H1 (cell line): ENCODE data around the gene RIPOR1. TPM values are rescaled to one million over a fixed set of nuclear protein-coding genes. Genes with fewer than 3 reads are reported as not detected.
"Not testable (repeated sequence)": the region's sequence is repeated elsewhere in the genome, so short reads cannot be mapped to it uniquely, and the experiment has no call there.

ENCODE experiments used
- CTCF ChIA-PET: fragments of 300-600 bp; sonication (Branson Sonifier 250); formaldehyde crosslinking; loops from one replicate; lab custom pipeline; 2021; ENCODE audit not compliant: partially characterized antibody; lab: Charles Lee
- POLR2A ChIA-PET: fragments of 300-600 bp; sonication (Branson Sonifier 250); formaldehyde crosslinking; loops from one replicate; lab custom pipeline; 2021; ENCODE audit warnings: inconsistent platforms; ENCODE audit not compliant: partially characterized antibody; lab: Charles Lee
- DNase-seq, 2 experiments: peaks; one replicate each; pipeline versions ENCODE4 v3.0.0 to v3.0.0-alpha.2; 2010 to 2022; ENCODE audit warnings: low spot score in 2 of 2, low read depth in 1 of 2, mixed read lengths in 1 of 2
- FAIRE-seq: peaks from 2 replicates; lab custom pipeline; 2011; peaks lifted over from hg19 to GRCh38; lab: Jason Lieb, UNC
- H2AFZ ChIP-seq: 2 replicates; pipeline ENCODE4 v1.8.1; 2012; ENCODE audit warnings: low read length, inconsistent platforms
- H2AK5ac ChIP-seq: 2 replicates; pipeline ENCODE4 v1.6.1; 2013; ENCODE audit warnings: low read depth, low read length
- H2BK120ac ChIP-seq: replicated peaks from 2 replicates; pipeline ENCODE3; 2013; ENCODE audit warnings: low read depth, low read length, inconsistent platforms
- H2BK12ac ChIP-seq: 2 replicates; pipeline ENCODE4 v1.6.1; 2013; ENCODE audit warnings: low read depth, low read length
- H2BK15ac ChIP-seq: 2 replicates; pipeline ENCODE4 v1.6.1; 2013; ENCODE audit warnings: low read length
- H2BK20ac ChIP-seq: 2 replicates; pipeline ENCODE4 v1.6.1; 2013; ENCODE audit warnings: low read length
- H2BK5ac ChIP-seq: 2 replicates; pipeline ENCODE4 v1.6.1; 2013; ENCODE audit warnings: low read depth, low read length
- H3K14ac ChIP-seq: 2 replicates; pipeline ENCODE4 v1.6.1; 2013; ENCODE audit warnings: inconsistent platforms; ENCODE audit not compliant: insufficient read length
- H3K18ac ChIP-seq: 2 replicates; pipeline ENCODE4 v1.6.1; 2013; ENCODE audit warnings: low read length; ENCODE audit errors: extremely low read depth
- H3K23ac ChIP-seq: 2 replicates; pipeline ENCODE4 v1.6.1; 2013; ENCODE audit warnings: inconsistent platforms; ENCODE audit not compliant: insufficient read length
- H3K23me2 ChIP-seq: 2 replicates; pipeline ENCODE4 v1.6.1; 2013; ENCODE audit warnings: low read depth, low read length
- H3K27ac ChIP-seq: 2 replicates; pipeline ENCODE4 v1.6.1; 2011; ENCODE audit warnings: low read depth, low read length, inconsistent platforms
- H3K27me3 ChIP-seq, 4 experiments: replicated peaks in 1 of 4; 1 replicate in 1 of 4; 2 replicates in 3 of 4; pipeline versions ENCODE4 v1.6.1 to v1.8.1; 2011 to 2013; ENCODE audit warnings: low read length in 3 of 4, mild to moderate bottlenecking in 3 of 4, inconsistent platforms in 2 of 4, mixed read lengths in 2 of 4, moderate library complexity in 1 of 4; ENCODE audit not compliant: control insufficient read depth in 3 of 4, insufficient read depth in 3 of 4; ENCODE audit errors: extremely low read depth in 1 of 4
- H3K36me3 ChIP-seq, 4 experiments: 2 replicates each; pipeline versions ENCODE4 v1.6.1 to v1.8.1; 2011 to 2013; ENCODE audit warnings: mild to moderate bottlenecking in 4 of 4, low read length in 3 of 4, moderate library complexity in 2 of 4, control low read depth in 1 of 4, inconsistent platforms in 1 of 4; ENCODE audit not compliant: insufficient read depth in 4 of 4, control insufficient read depth in 2 of 4
- H3K4ac ChIP-seq: replicated peaks from 2 replicates; pipeline ENCODE3; 2013; ENCODE audit warnings: low read length, low read depth, mixed read lengths, inconsistent platforms; ENCODE audit not compliant: insufficient read length
- H3K4me1 ChIP-seq, 4 experiments: replicated peaks in 1 of 4; 1 replicate in 1 of 4; 2 replicates in 3 of 4; pipeline versions ENCODE4 v1.6.1 to v1.8.1; 2011 to 2013; ENCODE audit warnings: low read length in 3 of 4, inconsistent platforms in 2 of 4, mixed read lengths in 1 of 4; ENCODE audit not compliant: insufficient read depth in 4 of 4, control insufficient read depth in 3 of 4
- H3K4me2 ChIP-seq, 2 experiments: 2 replicates each; pipeline versions ENCODE4 v1.6.1 to v1.8.1; 2011 to 2013; ENCODE audit warnings: low read depth in 2 of 2, low read length in 2 of 2, control low read depth in 1 of 2, inconsistent platforms in 1 of 2, mild to moderate bottlenecking in 1 of 2; ENCODE audit not compliant: insufficient read depth in 1 of 2
- H3K4me3 ChIP-seq, 4 experiments: fragments of 200-600, 300-600 bp in 1 of 4; sonication (generic), shearing (Covaris generic), sonication (Bioruptor Twin) in 1 of 4; 2 replicates each; pipeline versions ENCODE4 v1.5.1 to v1.8.1; 2011 to 2016; ENCODE audit warnings: low read length in 4 of 4, low read depth in 3 of 4, control low read depth in 2 of 4, inconsistent platforms in 2 of 4, mild to moderate bottlenecking in 2 of 4, mixed read lengths in 1 of 4, moderate library complexity in 1 of 4; ENCODE audit not compliant: insufficient read depth in 2 of 4; ENCODE audit errors: extremely low read depth in 1 of 4
- H3K56ac ChIP-seq: replicated peaks from 2 replicates; pipeline ENCODE3; 2013; ENCODE audit warnings: low read depth, mild to moderate bottlenecking, mixed read lengths, low read length, inconsistent platforms; ENCODE audit not compliant: insufficient read length
- H3K79me1 ChIP-seq: 2 replicates; pipeline ENCODE4 v1.6.1; 2013; ENCODE audit warnings: low read depth, low read length, control low read depth
- H3K79me2 ChIP-seq, 2 experiments: 2 replicates each; pipeline versions ENCODE4 v1.6.1 to v1.8.1; 2012 to 2013; ENCODE audit warnings: low read length in 2 of 2, mild to moderate bottlenecking in 2 of 2, inconsistent platforms in 1 of 2; ENCODE audit not compliant: insufficient read depth in 2 of 2, control insufficient read depth in 1 of 2
- H3K9ac ChIP-seq, 4 experiments: replicated peaks in 1 of 4; 1 replicate in 1 of 4; 2 replicates in 3 of 4; pipeline versions ENCODE4 v1.6.1 to v1.8.1; 2011 to 2013; ENCODE audit warnings: low read depth in 3 of 4, low read length in 3 of 4, control low read depth in 2 of 4, mild to moderate bottlenecking in 2 of 4, moderate library complexity in 2 of 4, inconsistent platforms in 1 of 4; ENCODE audit errors: extremely low read depth in 1 of 4
- H3K9me3 ChIP-seq, 2 experiments: 2 replicates each; pipeline versions ENCODE4 v1.6.1 to v1.8.1; 2012 to 2013; ENCODE audit warnings: mild to moderate bottlenecking in 2 of 2, moderate library complexity in 2 of 2, control low read depth in 1 of 2, inconsistent platforms in 1 of 2, low read depth in 1 of 2, low read length in 1 of 2, mixed read lengths in 1 of 2; ENCODE audit not compliant: insufficient read depth in 2 of 2
- H4K20me1 ChIP-seq, 2 experiments: replicated peaks in 1 of 2; 2 replicates each; pipeline versions ENCODE3 to v1.8.1; 2011 to 2013; ENCODE audit warnings: inconsistent platforms in 2 of 2, low read length in 2 of 2, mild to moderate bottlenecking in 1 of 2; ENCODE audit not compliant: insufficient read depth in 2 of 2, control insufficient read depth in 1 of 2
- H4K5ac ChIP-seq: 2 replicates; pipeline ENCODE4 v1.6.1; 2013; ENCODE audit warnings: low read length, low read depth, mixed read lengths, inconsistent platforms; ENCODE audit not compliant: insufficient read length
- H4K8ac ChIP-seq: 2 replicates; pipeline ENCODE4 v1.8.0; 2013; ENCODE audit warnings: mild to moderate bottlenecking, moderate library complexity, low read length, inconsistent platforms; ENCODE audit not compliant: insufficient read depth; ENCODE audit errors: extremely low read depth
- H4K91ac ChIP-seq: replicated peaks from 2 replicates; pipeline ENCODE3; 2013; ENCODE audit warnings: low read length, mixed read lengths, inconsistent platforms; ENCODE audit not compliant: insufficient read length
- WGBS, 2 experiments: shearing (Covaris generic) in 1 of 2; methylation state at CpG; one replicate each; pipeline versions ENCODE4 v1.1.6 to v1.1.7; 2013 to 2015; ENCODE audit warnings: low lambda C conversion rate in 2 of 2, mixed read lengths in 2 of 2, inconsistent platforms in 1 of 2, low coverage in 1 of 2, missing lambda C conversion rate in 1 of 2; ENCODE audit not compliant: insufficient replicate concordance in 2 of 2, insufficient coverage in 1 of 2, insufficient read length in 1 of 2; ENCODE audit errors: extremely low coverage in 1 of 2, missing lambda C conversion rate in 1 of 2; 5-methylcytosine and 5-hydroxymethylcytosine counted together
- polyA plus RNA-seq, 7 experiments: library from polyadenylated mRNA; depleted of rRNA in 3 of 7; stranded (reverse) in 5 of 7; unstranded in 2 of 7; fragments of >200 nt in 5 of 7; fragments of 200-250 nt in 2 of 7; gene quantifications; 1 replicate in 5 of 7; 2 replicates in 1 of 7; 4 replicates in 1 of 7; pipeline versions ENCODE4 v1.2.1 to v1.2.3, GENCODE V29; 2011 to 2013; ENCODE audit warnings: missing spikeins in 2 of 7, mixed read lengths in 2 of 7
- total RNA-seq: library from RNA; stranded (reverse); fragmentation: NEBNext Ultra II Directional; extraction: Animal tissue kit (Norgen Biotek cat#: 25700); gene quantifications from 2 replicates; pipeline ENCODE4 v1.2.1, GENCODE V29; 2021

Gene RIPOR1
- total and polyA plus RNA-seq, 2 of the 8 experiments (the other 6 are each of a cell fraction or from before 2014, with no cell fraction given): 2.7 to 10.1 TPM

- H2BK5ac ChIP-seq, H3K4me2 ChIP-seq, H4K91ac ChIP-seq, H3K9ac ChIP-seq, H2BK15ac ChIP-seq, H3K56ac ChIP-seq, FAIRE-seq, H3K27ac ChIP-seq, H3K36me3 ChIP-seq, H3K4ac ChIP-seq, H4K5ac ChIP-seq, H2BK120ac ChIP-seq, H2BK12ac ChIP-seq, H3K14ac ChIP-seq, H3K4me3 ChIP-seq, H2BK20ac ChIP-seq, H4K8ac ChIP-seq, DNase-seq, H3K79me1 ChIP-seq, H2AK5ac ChIP-seq, H3K79me2 ChIP-seq, H3K18ac ChIP-seq, H3K9me3 ChIP-seq, H2AFZ ChIP-seq, H3K23ac ChIP-seq: not testable (repeated sequence)
- Histone ChIP-seq H4K20me1 (peaks cover 10 to 36% of the 10 kb centered on the region in 2 experiments), H3K4me1 (peaks cover 0 to 16% (median 12%) of the 10 kb centered on the region in 4 experiments; a peak in 6 of 7 replicates), H3K23me2 (peaks cover 29% of the 10 kb centered on the region; the same call in 1 of the 2 replicates), H3K27me3 (peaks cover 64 to 99% (median 93%) of the 10 kb centered on the region in 4 experiments)
- WGBS, 2 experiments: 78% methylated on average over 5 of the region's 6 CpGs; no CpG with 5 or more reads in 1 of the 2 experiments
- ChIA-PET CTCF (interaction anchor here (0.7 to 3.7 kb wide), 7 partner anchors 10 to 845 kb away, joined by 3 to 23 read pairs (median 5); partner anchors contain the start of gene CARMIL2), POLR2A (interaction anchor here (0.9 kb wide), 1 partner anchor 10 kb away, joined by 3 read pairs; no protein-coding TSS in a partner anchor)
Observed at GRCh38 chr16:67533987-67534386, 5.4 kb downstream of the RIPOR1 start.
